Spleen (tissue), 11 donors: ENCODE measurements around the gene RXRB. TPM values are rescaled to one million over a fixed set of nuclear protein-coding genes. Genes with fewer than 3 reads are reported as not detected.

Experiments used
- DNase-seq: peaks from one replicate; pipeline ENCODE4 v3.0.0-alpha.2; 2020
- H3K27ac ChIP-seq, 8 donors: fragments of 200-600 bp; sonication (generic) in 7 of 8; 1 replicate in 4 of 8; 2 replicates in 4 of 8; pipeline versions ENCODE4 v1.5.0 to v1.8.0; 2016 to 2021; ENCODE audit warnings: inconsistent platforms in 4 of 8, mild to moderate bottlenecking in 4 of 8, moderate library complexity in 1 of 8
- H3K27me3 ChIP-seq, 7 donors: fragments of 200-600 bp; sonication (generic) in 6 of 7; replicated peaks in 1 of 7; 1 replicate in 4 of 7; 2 replicates in 3 of 7; pipeline versions ENCODE4 v1.5.0 to v1.8.0; 2016 to 2021; ENCODE audit warnings: inconsistent platforms in 3 of 7, mild to moderate bottlenecking in 1 of 7
- H3K36me3 ChIP-seq, 6 donors: fragments of 200-600 bp; sonication (generic) in 5 of 6; 1 replicate in 4 of 6; 2 replicates in 2 of 6; pipeline versions ENCODE4 v1.5.0 to v1.8.0; 2016 to 2021; ENCODE audit warnings: inconsistent platforms in 2 of 6
- H3K4me1 ChIP-seq, 6 donors: fragments of 200-600 bp; sonication (generic) in 5 of 6; 1 replicate in 3 of 6; 2 replicates in 3 of 6; pipeline versions ENCODE4 v1.5.0 to v1.8.0; 2016 to 2021; ENCODE audit warnings: inconsistent platforms in 3 of 6
- H3K4me3 ChIP-seq, 8 donors: fragments of 200-600 bp; sonication (generic) in 7 of 8; 1 replicate in 4 of 8; 2 replicates in 4 of 8; pipeline versions ENCODE4 v1.5.0 to v1.8.0; 2016 to 2021; ENCODE audit warnings: inconsistent platforms in 4 of 8, mild to moderate bottlenecking in 4 of 8, moderate library complexity in 2 of 8
- H3K9me3 ChIP-seq, 8 donors: fragments of 200-600 bp; sonication (generic) in 7 of 8; 1 replicate in 4 of 8; 2 replicates in 4 of 8; pipeline versions ENCODE4 v1.5.0 to v1.8.0; 2016 to 2021; ENCODE audit warnings: inconsistent platforms in 4 of 8
- CTCF ChIP-seq, 11 experiments: fragments of 200-600 bp in 7 of 11; fragments of 450-650 bp in 4 of 11; sonication (generic) in 4 of 11; IDR thresholded peaks in 8 of 11; conservative IDR thresholded peaks in 3 of 11; 1 replicate in 7 of 11; 2 replicates in 4 of 11; pipeline versions ENCODE4 v1.4.0 to v1.8.0; 2016 to 2021; ENCODE audit warnings: antibody characterized with exemption in 11 of 11, inconsistent platforms in 4 of 11, mild to moderate bottlenecking in 1 of 11
- POLR2A ChIP-seq, 3 donors: fragments of 450-650 bp; IDR thresholded peaks; one replicate each; pipeline ENCODE4 v1.5.1; 2017; ENCODE audit warnings: antibody characterized with exemption in 3 of 3, mild to moderate bottlenecking in 1 of 3
- POLR2AphosphoS5 ChIP-seq, 3 donors: sonication (generic); formaldehyde crosslinking; IDR thresholded peaks; one replicate each; pipeline ENCODE4 v1.5.1; 2017; ENCODE audit warnings: antibody characterized with exemption in 3 of 3
- WGBS, 5 donors: extraction: QIAGEN DNeasy Blood & Tissue Kit in 3 of 5; methylation state at CpG; one replicate each; pipeline versions ENCODE4 v1.1.5 to v1.1.7; 2013 to 2018; 5-methylcytosine and 5-hydroxymethylcytosine counted together
- intact Hi-C: fragments of 100-400 bp; cut with DNase I; formaldehyde crosslinking; loops from one replicate; pipeline ENCODE4 v1.15.0; 2023; ENCODE audit warnings: low total_unique reads
- polyA plus RNA-seq, 3 donors: library from polyadenylated mRNA; stranded (reverse); fragments of 200-250 nt; gene quantifications; one replicate each; pipeline ENCODE4 v1.2.1, GENCODE V29; 2013
- total RNA-seq, 7 donors: library from RNA; depleted of rRNA in 3 of 7; stranded (reverse); fragments of >200 nt in 3 of 7; fragmentation: NEBNext Ultra II Directional in 4 of 7; extraction: Animal tissue kit (Norgen Biotek cat#: 25700) in 4 of 7; gene quantifications; one replicate each; pipeline versions ENCODE4 v1.1.0 to v1.2.1, GENCODE V29; 2016 to 2021
- donor health status: healthy with polysubstance abuse.
- donor health status: DM: no; HTN: no; CAD: no; lungs with moderate emphysema.
- donor health status: DM: no; HTN: no; CAD: no.
- donor health status: Bipolar disorder and iron deficiency.
- donor health status: healthy.
- donor health status: DM: no; HTN: no; CAD: no.
- donor health status: DM: yes; HTN: yes; CAD: no.

RXRB gene
- total and polyA plus RNA-seq, 10 donors, result 29.1 to 72.4 (median 53.6) TPM

DNA sequence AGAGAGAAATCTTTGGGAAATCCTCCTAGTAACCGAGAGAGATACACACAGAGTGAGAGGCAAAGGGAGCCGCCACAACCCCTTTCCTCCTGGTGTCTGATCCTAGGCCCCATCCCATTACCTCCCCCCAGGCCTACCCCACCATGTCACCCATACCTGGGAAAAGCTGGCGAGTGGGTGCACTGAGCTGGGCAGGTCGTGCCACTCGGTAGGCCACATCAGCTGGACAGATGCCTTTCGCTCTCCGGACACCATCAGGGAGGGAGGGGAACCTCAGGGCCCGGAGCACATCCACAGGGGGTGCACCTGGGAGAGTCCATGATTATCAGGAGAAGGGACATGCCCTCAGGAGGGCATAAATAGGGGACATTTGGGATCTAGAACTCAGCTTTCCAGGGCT lies 11.3 kb downstream of the RXRB start:
- no peak overlapping the region for H3K27ac ChIP-seq
- no peaks in the 10 kb centered on the region for H3K9me3 ChIP-seq
- H3K4me3 ChIP-seq, result no peak overlapping the region
- H3K4me1 ChIP-seq, result peaks cover 5 to 26% (median 21%) of the 10 kb centered on the region in 6 donors
- peaks cover 0 to 7% (median 4%) of the 10 kb centered on the region in 6 donors for H3K36me3 ChIP-seq
- peaks cover 0 to 80% (median 17%) of the 10 kb centered on the region in 7 donors for H3K27me3 ChIP-seq
- WGBS, 5 donors, result 87 to 91% (median 89%) methylated on average over 8 of the region's 8 CpGs
- DNase-seq, result no peak
- intact Hi-C loops, result no loop called here
- TF ChIP-seq POLR2AphosphoS5 (IDR thresholded peaks at IDR 0.05), result no peak
- TF ChIP-seq POLR2A (IDR thresholded peaks at IDR 0.05), result no peak
- TF ChIP-seq CTCF (IDR thresholded peaks at IDR 0.05 in 8 of 11, conservative IDR thresholded peaks at IDR 0.05 in 3 of 11), result no peak

DNA sequence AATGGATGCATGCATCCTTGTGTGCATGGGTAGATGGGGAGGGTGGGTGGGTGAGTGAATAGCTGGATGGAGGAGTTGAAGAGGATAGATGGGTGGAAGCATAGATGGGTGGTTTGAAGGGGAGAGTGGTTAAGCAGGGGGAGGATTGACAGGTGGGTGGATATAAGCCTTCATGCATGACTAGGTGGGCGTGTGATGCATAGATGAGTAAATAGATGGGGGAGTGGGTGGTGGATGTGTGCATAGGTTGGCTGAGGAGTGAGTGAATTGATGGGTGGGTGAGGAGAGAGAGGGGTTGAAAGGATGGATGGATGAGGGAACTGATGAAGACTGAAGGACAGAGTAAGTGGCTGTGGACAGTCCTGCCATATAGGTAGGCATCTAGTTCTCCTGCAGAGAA lies 12.7 kb downstream of the RXRB start:
- Histone ChIP-seq H3K4me1 (peaks cover 11 to 25% (median 22%) of the 10 kb centered on the region in 6 donors), H3K27ac (no peak overlapping the region), H3K9me3 (peaks cover 0 to 5% (median 0%) of the 10 kb centered on the region in 8 donors), H3K36me3 (no peaks in the 10 kb centered on the region), H3K4me3 (no peak overlapping the region), H3K27me3 (peaks cover 0 to 71% (median 17%) of the 10 kb centered on the region in 7 donors)
- WGBS, 5 donors, result 63 to 89% (median 82%) methylated on average over 1 of the region's 1 CpG
- intact Hi-C loops, result no loop called here
- no peak for DNase-seq
- no peak for TF ChIP-seq POLR2AphosphoS5 (IDR thresholded peaks at IDR 0.05)
- TF ChIP-seq POLR2A (IDR thresholded peaks at IDR 0.05), result no peak
- no peak for TF ChIP-seq CTCF (IDR thresholded peaks at IDR 0.05 in 8 of 11, conservative IDR thresholded peaks at IDR 0.05 in 3 of 11)

- no peak overlapping the region for H3K4me3 ChIP-seq
- H3K4me1 ChIP-seq, result peaks cover 6 to 13% (median 12%) of the 10 kb centered on the region in 6 donors
- H3K9me3 ChIP-seq, result peaks cover 0 to 8% (median 0%) of the 10 kb centered on the region in 8 donors
- 72 to 89% (median 81%) methylated on average over 4 of the region's 4 CpGs for WGBS, 5 donors
- H3K27ac ChIP-seq, result no peak overlapping the region
- H3K27me3 ChIP-seq, result peaks cover 0 to 51% (median 0%) of the 10 kb centered on the region in 7 donors
- intact Hi-C loops, result no loop called here
- H3K36me3 ChIP-seq, result no peaks in the 10 kb centered on the region
- TF ChIP-seq POLR2A (IDR thresholded peaks at IDR 0.05) (no peak), CTCF (IDR thresholded peaks at IDR 0.05 in 8 of 11, conservative IDR thresholded peaks at IDR 0.05 in 3 of 11) (no peak), POLR2AphosphoS5 (IDR thresholded peaks at IDR 0.05) (no peak)
- no peak for DNase-seq
These were observed 14.7 kb downstream of the RXRB start for GRCh38 chr6:33185654-33186187.

- H3K4me1 ChIP-seq, result peaks cover 6 to 13% (median 12%) of the 10 kb centered on the region in 6 donors
- no peak for DNase-seq
- H3K9me3 ChIP-seq, result peaks cover 0 to 8% (median 0%) of the 10 kb centered on the region in 8 donors
- intact Hi-C loops, result no loop called here
- no peak overlapping the region for H3K27ac ChIP-seq
- H3K27me3 ChIP-seq, result peaks cover 0 to 45% (median 0%) of the 10 kb centered on the region in 7 donors
- no peak overlapping the region for H3K4me3 ChIP-seq
- TF ChIP-seq POLR2AphosphoS5 (IDR thresholded peaks at IDR 0.05), result no peak
- no peak for TF ChIP-seq POLR2A (IDR thresholded peaks at IDR 0.05)
- no peak for TF ChIP-seq CTCF (IDR thresholded peaks at IDR 0.05 in 8 of 11, conservative IDR thresholded peaks at IDR 0.05 in 3 of 11)
- no peaks in the 10 kb centered on the region for H3K36me3 ChIP-seq
- 73 to 94% (median 89%) methylated on average over 9 of the region's 9 CpGs for WGBS, 5 donors
These were observed 15.3 kb downstream of the RXRB start for GRCh38 chr6:33185190-33185589.
